GM12878 (cell line): ENCODE results near the gene ATP8B1. TPM values are rescaled to one million over a fixed set of nuclear protein-coding genes. Genes with fewer than 3 reads are reported as not detected.

ENCODE experiments used
- ATAC-seq: fragments of 200-7000 bp; cut with Tn5 transposase; 3 replicates; pipeline ENCODE4 v1.9.1; 2020; ENCODE audit warnings: mild to moderate bottlenecking, moderate library complexity
- BruUV-seq: library from RNA; stranded (reverse); fragments of 400-500 nt; replicated peaks from 2 replicates; lab custom pipeline; 2021; lab: Mats Ljungman, UMichigan
- CTCF ChIA-PET: fragments of 300-600 bp; sonication (Branson Sonifier 250); formaldehyde crosslinking; extraction: SDS; loops from one replicate; lab custom pipeline; 2021; ENCODE audit warnings: inconsistent platforms; lab: Yijun Ruan, JAX
- POLR2A ChIA-PET: fragments of 350-600 bp; formaldehyde crosslinking; extraction: SDS; loops from one replicate; lab custom pipeline; 2021; ENCODE audit warnings: inconsistent platforms; lab: Charles Lee
- RAD21 ChIA-PET: fragments of 300-600 bp; sonication (Branson Sonifier 250); formaldehyde crosslinking; loops from one replicate; lab custom pipeline; 2023; ENCODE audit warnings: antibody characterized with exemption; ENCODE audit not compliant: unreplicated experiment; lab: Charles Lee
- SMC1A ChIA-PET: fragments of 300-600 bp; sonication (Branson Sonifier 250); formaldehyde crosslinking; loops from one replicate; lab custom pipeline; 2023; ENCODE audit not compliant: unreplicated experiment, uncharacterized antibody; lab: Charles Lee
- DNase-seq: peaks from one replicate; pipeline ENCODE4 v3.0.0-alpha.2; 2011; ENCODE audit warnings: low read depth, low spot score
- FAIRE-seq: peaks from 3 replicates; lab custom pipeline; 2011; peaks lifted over from hg19 to GRCh38; lab: Jason Lieb, UNC
- H2AFZ ChIP-seq: 2 replicates; pipeline ENCODE4 v1.6.0; 2011; ENCODE audit warnings: low read depth, low read length, control low read depth; ENCODE audit not compliant: control insufficient read depth
- H3K27ac ChIP-seq: 2 replicates; pipeline ENCODE4 v1.5.1; 2011; ENCODE audit warnings: control low read depth; ENCODE audit not compliant: control insufficient read depth, insufficient read depth
- H3K27me3 ChIP-seq, 2 experiments: replicated peaks in 1 of 2; 2 replicates each; pipeline versions ENCODE4 v1.6.0 to v1.6.1; 2011; ENCODE audit warnings: low read length in 1 of 2; ENCODE audit not compliant: control insufficient read depth in 2 of 2, insufficient read depth in 2 of 2
- H3K36me3 ChIP-seq, 2 experiments: 2 replicates each; pipeline ENCODE4 v1.5.1; 2011; ENCODE audit warnings: low read length in 1 of 2; ENCODE audit not compliant: control insufficient read depth in 2 of 2, insufficient read depth in 2 of 2
- H3K4me1 ChIP-seq: 2 replicates; pipeline ENCODE4 v1.6.1; 2011; ENCODE audit warnings: mild to moderate bottlenecking, low read length, moderate library complexity, mixed read lengths; ENCODE audit not compliant: control insufficient read depth, insufficient read depth
- H3K4me2 ChIP-seq: 2 replicates; pipeline ENCODE4 v1.6.0; 2011; ENCODE audit warnings: control low read depth; ENCODE audit not compliant: control insufficient read depth, insufficient read depth
- H3K4me3 ChIP-seq: fragments of 200-600 bp; sonication (generic); 2 replicates; pipeline ENCODE4 v1.5.1; 2016
- H3K79me2 ChIP-seq: 2 replicates; pipeline ENCODE4 v1.6.0; 2011; ENCODE audit warnings: low read length; ENCODE audit not compliant: control insufficient read depth, insufficient read depth
- H3K9ac ChIP-seq: 2 replicates; pipeline ENCODE4 v1.8.0; 2011; ENCODE audit warnings: low read length, control low read depth, mixed read lengths; ENCODE audit not compliant: control insufficient read depth, insufficient read depth
- H3K9me3 ChIP-seq: replicated peaks from 3 replicates; pipeline ENCODE4 v1.5.1; 2011; ENCODE audit warnings: mild to moderate bottlenecking, low read length; ENCODE audit not compliant: control insufficient read depth, insufficient read depth
- H4K20me1 ChIP-seq: 2 replicates; pipeline ENCODE4 v1.6.0; 2011; ENCODE audit not compliant: control insufficient read depth, insufficient read depth
- BHLHE40 ChIP-seq, 2 experiments: fragments of 450-650 bp in 1 of 2; IDR thresholded peaks; 2 replicates each; pipeline ENCODE4 v1.6.1; 2011 to 2017; ENCODE audit warnings: low read depth in 2 of 2, borderline replicate concordance in 1 of 2, improper control_type of control experiment in 1 of 2, low read length in 1 of 2, mild to moderate bottlenecking in 1 of 2
- EZH2 ChIP-seq: IDR thresholded peaks from 2 replicates; pipeline ENCODE4 v1.6.1; 2012; ENCODE audit warnings: low read depth, mild to moderate bottlenecking, control low read depth, inconsistent platforms, low read length, borderline replicate concordance; ENCODE audit not compliant: control insufficient read depth
- PML ChIP-seq: IDR thresholded peaks from 2 replicates; pipeline ENCODE4 v1.6.1; 2012; ENCODE audit warnings: low read length, inconsistent platforms
- SIN3A ChIP-seq: IDR thresholded peaks from 2 replicates; pipeline ENCODE4 v1.6.1; 2012; ENCODE audit warnings: low read depth, low read length, improper control_type of control experiment
- SMARCA5 ChIP-seq: fragments of 450-650 bp; IDR thresholded peaks from 2 replicates; pipeline ENCODE4 v1.6.1; 2017; ENCODE audit warnings: mild to moderate bottlenecking
- SPI1 ChIP-seq: IDR thresholded peaks from 2 replicates; pipeline ENCODE4 v1.6.1; 2011; ENCODE audit warnings: low read depth, mild to moderate bottlenecking, low read length, moderate library complexity, borderline replicate concordance; ENCODE audit not compliant: insufficient read depth
- TAF1 ChIP-seq: IDR thresholded peaks from 2 replicates; pipeline ENCODE4 v1.6.1; 2011; ENCODE audit warnings: mild to moderate bottlenecking, low read depth, low read length, borderline replicate concordance
- WRNIP1 ChIP-seq: IDR thresholded peaks from 2 replicates; pipeline ENCODE4 v1.6.1; 2011; ENCODE audit warnings: low read depth, low read length, improper control_type of control experiment, borderline replicate concordance
- YBX1 ChIP-seq: fragments of 450-650 bp; IDR thresholded peaks from 2 replicates; pipeline ENCODE4 v1.6.1; 2016; ENCODE audit warnings: antibody characterized with exemption
- YY1 ChIP-seq: IDR thresholded peaks from 2 replicates; pipeline ENCODE4 v1.6.1; 2011; ENCODE audit warnings: low read depth, mild to moderate bottlenecking, low read length
- ZNF207 ChIP-seq: fragments of 450-650 bp; IDR thresholded peaks from 2 replicates; pipeline ENCODE4 v1.6.1; 2014; ENCODE audit warnings: antibody characterized with exemption, mild to moderate bottlenecking, borderline replicate concordance
- WGBS: methylation state at CpG from one replicate; pipeline ENCODE4 v1.1.6; 2016; ENCODE audit warnings: low lambda C conversion rate; ENCODE audit not compliant: insufficient replicate concordance, insufficient coverage; ENCODE audit errors: missing lambda C conversion rate; 5-methylcytosine and 5-hydroxymethylcytosine counted together
- in situ Hi-C: fragments of 300-500 bp; cut with MboI; formaldehyde crosslinking; loops from 9 replicates; pipeline ENCODE4 v1.14.3; 2018; ENCODE audit warnings: mixed read lengths
- intact Hi-C: fragments of 100-400 bp; cut with micrococcal nuclease; formaldehyde crosslinking; loops from one replicate; pipeline ENCODE4 v1.14.2; 2022; ENCODE audit not compliant: unreplicated experiment
- polyA plus RNA-seq, 11 experiments: library from polyadenylated mRNA; depleted of rRNA in 4 of 11; unstranded in 6 of 11; stranded (reverse) in 5 of 11; fragments of >200 nt; fragmentation: Nextera tagmentation in 4 of 11; fragmentation: Illumina TruSeq in 1 of 11; extraction: Ambion mirVana in 4 of 11; extraction: Trizol in 1 of 11; gene quantifications; 1 replicate in 1 of 11; 2 replicates in 10 of 11; pipeline versions ENCODE4 v1.2.1 to v1.2.3, GENCODE V29; 2011 to 2016; ENCODE audit warnings: inconsistent platforms in 2 of 11, missing spikeins in 2 of 11, low read depth in 1 of 11
- total RNA-seq, 4 experiments: library from RNA; depleted of rRNA in 3 of 4; stranded (reverse); fragments of >200 nt in 3 of 4; fragmentation: Illumina TruSeq in 1 of 4; extraction: Trizol in 1 of 4; gene quantifications; 2 replicates each; pipeline versions ENCODE4 v1.2.1 to v1.2.3, GENCODE V29; 2013 to 2021
- TF ChIP-seq, protein P1 (sequence below): fragments of 150-350 bp; IDR thresholded peaks from 2 replicates; pipeline ENCODE4 v1.6.1; 2016; ENCODE audit warnings: low read depth, low read length
- TF ChIP-seq, protein P2 (sequence below): IDR thresholded peaks from 2 replicates; pipeline ENCODE4 v1.6.1; 2011; ENCODE audit warnings: low read depth, mild to moderate bottlenecking, low read length, moderate library complexity, borderline replicate concordance; ENCODE audit errors: extremely low read depth

ATP8B1 gene
- total and polyA plus RNA-seq, 10 of the 15 experiments (the other 5 are each of a cell fraction or from before 2014, with no cell fraction given), result 0.03 to 0.37 (median 0.11) TPM

DNA sequence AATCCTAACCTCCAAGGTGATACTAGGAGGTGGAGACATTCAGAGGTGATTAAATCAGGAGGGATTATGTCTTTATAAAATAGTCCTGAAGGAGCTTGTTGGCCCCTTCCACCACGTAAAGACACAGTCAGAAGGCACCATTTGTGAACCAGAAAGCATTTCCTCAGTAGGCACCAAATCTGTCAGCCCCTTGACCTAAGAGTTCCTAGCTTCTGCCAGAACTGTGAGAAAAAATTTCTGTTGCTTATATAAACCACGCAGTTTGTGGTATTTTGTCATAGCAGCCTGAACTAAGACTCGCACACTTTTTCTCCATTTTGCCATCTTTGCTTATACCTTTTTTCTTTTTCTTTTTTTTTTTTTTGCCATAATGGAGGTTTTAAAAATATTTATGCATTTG is 162.9 kb downstream of the ATP8B1 start:
- FAIRE-seq, result no peak
- H3K79me2 ChIP-seq, result no peaks in the 10 kb centered on the region
- TF ChIP-seq SPI1 (no peak), WRNIP1 (no peak), ZNF207 (no peak), EZH2 (no peak), SIN3A (no peak), TAF1 (no peak), SMARCA5 (no peak), BHLHE40 (IDR thresholded peaks at IDR 0.05; ENCODE audit: borderline replicate concordance in 1 of 2, low read depth in 2 of 2, low read length in 1 of 2) (no peak), YY1 (no peak), YBX1 (no peak), PML (no peak)
- TF ChIP-seq, protein P1, sequence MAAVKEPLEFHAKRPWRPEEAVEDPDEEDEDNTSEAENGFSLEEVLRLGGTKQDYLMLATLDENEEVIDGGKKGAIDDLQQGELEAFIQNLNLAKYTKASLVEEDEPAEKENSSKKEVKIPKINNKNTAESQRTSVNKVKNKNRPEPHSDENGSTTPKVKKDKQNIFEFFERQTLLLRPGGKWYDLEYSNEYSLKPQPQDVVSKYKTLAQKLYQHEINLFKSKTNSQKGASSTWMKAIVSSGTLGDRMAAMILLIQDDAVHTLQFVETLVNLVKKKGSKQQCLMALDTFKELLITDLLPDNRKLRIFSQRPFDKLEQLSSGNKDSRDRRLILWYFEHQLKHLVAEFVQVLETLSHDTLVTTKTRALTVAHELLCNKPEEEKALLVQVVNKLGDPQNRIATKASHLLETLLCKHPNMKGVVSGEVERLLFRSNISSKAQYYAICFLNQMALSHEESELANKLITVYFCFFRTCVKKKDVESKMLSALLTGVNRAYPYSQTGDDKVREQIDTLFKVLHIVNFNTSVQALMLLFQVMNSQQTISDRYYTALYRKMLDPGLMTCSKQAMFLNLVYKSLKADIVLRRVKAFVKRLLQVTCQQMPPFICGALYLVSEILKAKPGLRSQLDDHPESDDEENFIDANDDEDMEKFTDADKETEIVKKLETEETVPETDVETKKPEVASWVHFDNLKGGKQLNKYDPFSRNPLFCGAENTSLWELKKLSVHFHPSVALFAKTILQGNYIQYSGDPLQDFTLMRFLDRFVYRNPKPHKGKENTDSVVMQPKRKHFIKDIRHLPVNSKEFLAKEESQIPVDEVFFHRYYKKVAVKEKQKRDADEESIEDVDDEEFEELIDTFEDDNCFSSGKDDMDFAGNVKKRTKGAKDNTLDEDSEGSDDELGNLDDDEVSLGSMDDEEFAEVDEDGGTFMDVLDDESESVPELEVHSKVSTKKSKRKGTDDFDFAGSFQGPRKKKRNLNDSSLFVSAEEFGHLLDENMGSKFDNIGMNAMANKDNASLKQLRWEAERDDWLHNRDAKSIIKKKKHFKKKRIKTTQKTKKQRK, result no peak
- TF ChIP-seq, protein P2, sequence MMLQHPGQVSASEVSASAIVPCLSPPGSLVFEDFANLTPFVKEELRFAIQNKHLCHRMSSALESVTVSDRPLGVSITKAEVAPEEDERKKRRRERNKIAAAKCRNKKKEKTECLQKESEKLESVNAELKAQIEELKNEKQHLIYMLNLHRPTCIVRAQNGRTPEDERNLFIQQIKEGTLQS, result no peak
- TF ChIP-seq, all 136 proteins: peak for 0
- Histone ChIP-seq H3K4me2 (no peak overlapping the region), H3K9ac (no peak overlapping the region), H2AFZ (no peak overlapping the region), H4K20me1 (no peaks in the 10 kb centered on the region), H3K4me3 (no peak overlapping the region), H3K9me3 (no peaks in the 10 kb centered on the region; the same call in 2 of the 3 replicates), H3K4me1 (no peaks in the 10 kb centered on the region), H3K27ac (no peak overlapping the region), H3K27me3 (no peaks in the 10 kb centered on the region), H3K36me3 (no peaks in the 10 kb centered on the region; a peak in 1 of 4 replicates)
- ChIA-PET CTCF (no interaction called here), SMC1A (no interaction called here), POLR2A (no interaction called here), RAD21 (no interaction called here)
- ATAC-seq, result no peak
- DNase-seq, result no peak
- intact Hi-C loops (no loop called here), in situ Hi-C loops (loop anchor here (25.0 kb wide), 1 partner anchor 197 kb away; no protein-coding TSS in a partner anchor)
- no TSS peak for BruUV-seq
- 62% methylated on average over 3 of the region's 3 CpGs for WGBS
